HepG2 (cell line): Measurements from ENCODE around the gene MAJIN. TPM values are rescaled to one million over a fixed set of nuclear protein-coding genes. Genes with fewer than 3 reads are reported as not detected.

Experiments
- ATF7 ChIP-seq, 2 experiments: fragments of 450-650 bp in 1 of 2; sonication (generic) in 1 of 2; formaldehyde crosslinking in 1 of 2; IDR thresholded peaks; 2 replicates each; pipeline versions ENCODE4 v1.4.0 to v1.6.1; 2016 to 2020; ENCODE audit warnings: antibody characterized with exemption in 1 of 2, mild to moderate bottlenecking in 1 of 2, missing genetic modification reagents in 1 of 2
- CAMTA2 ChIP-seq: sonication (generic); formaldehyde crosslinking; IDR thresholded peaks from 2 replicates; pipeline ENCODE4 v1.4.0; 2020; ENCODE audit warnings: mild to moderate bottlenecking, missing genetic modification reagents, borderline replicate concordance
- CBX5 ChIP-seq: sonication (generic); formaldehyde crosslinking; IDR thresholded peaks from 2 replicates; pipeline ENCODE4 v1.4.0; 2020; ENCODE audit warnings: missing genetic modification reagents, borderline replicate concordance
- CEBPG ChIP-seq: IDR thresholded peaks from 2 replicates; pipeline ENCODE4 v1.6.1; 2016
- DPF2 ChIP-seq: sonication (generic); formaldehyde crosslinking; IDR thresholded peaks from 2 replicates; pipeline ENCODE4 v1.4.0; 2020; ENCODE audit warnings: mild to moderate bottlenecking, low read depth, missing genetic modification reagents, borderline replicate concordance
- GABPA ChIP-seq, 2 experiments: IDR thresholded peaks; 2 replicates each; pipeline ENCODE4 v1.6.1; 2011 to 2016; ENCODE audit warnings: low read depth in 2 of 2, low read length in 1 of 2, missing biosample characterization in 1 of 2, missing genetic modification characterization in 1 of 2
- GATA4 ChIP-seq: sonication (generic); IDR thresholded peaks from 2 replicates; pipeline ENCODE4 v1.6.1; 2016; ENCODE audit warnings: antibody characterized with exemption, low read depth, borderline replicate concordance
- GMEB1 ChIP-seq: sonication (generic); formaldehyde crosslinking; IDR thresholded peaks from 2 replicates; pipeline ENCODE4 v1.5.1; 2020; ENCODE audit warnings: missing genetic modification reagents, mild to moderate bottlenecking, borderline replicate concordance
- JUNB ChIP-seq: sonication (generic); formaldehyde crosslinking; IDR thresholded peaks from 2 replicates; pipeline ENCODE4 v1.8.0; 2022; ENCODE audit warnings: missing genetic modification reagents, mild to moderate bottlenecking, borderline replicate concordance
- PITX1 ChIP-seq: sonication (generic); formaldehyde crosslinking; IDR thresholded peaks from 2 replicates; pipeline ENCODE4 v1.5.1; 2020; ENCODE audit warnings: mild to moderate bottlenecking, missing genetic modification reagents
- PTBP1 ChIP-seq: fragments of 200-400 bp; formaldehyde crosslinking; IDR thresholded peaks from 2 replicates; pipeline ENCODE4 v1.6.1; 2018; ENCODE audit warnings: low read length, low read depth; ENCODE audit not compliant: poor library complexity, severe bottlenecking
- ZIK1 ChIP-seq: sonication (generic); formaldehyde crosslinking; IDR thresholded peaks from 2 replicates; pipeline ENCODE4 v1.5.0; 2020; ENCODE audit warnings: mild to moderate bottlenecking, low read depth, missing genetic modification reagents, borderline replicate concordance
- ZNF232 ChIP-seq: sonication (generic); formaldehyde crosslinking; IDR thresholded peaks from 2 replicates; pipeline ENCODE4 v1.4.0; 2020; ENCODE audit warnings: missing genetic modification reagents, borderline replicate concordance
- ZNF263 ChIP-seq: sonication (generic); formaldehyde crosslinking; IDR thresholded peaks from 2 replicates; pipeline ENCODE4 v1.4.0; 2020; ENCODE audit warnings: missing genetic modification reagents
- ZNF652 ChIP-seq: IDR thresholded peaks from 2 replicates; pipeline ENCODE4 v1.6.1; 2016; ENCODE audit warnings: low read depth, borderline replicate concordance
- ZNF709 ChIP-seq: sonication (generic); formaldehyde crosslinking; IDR thresholded peaks from 2 replicates; pipeline ENCODE4 v1.5.0; 2020; ENCODE audit warnings: mild to moderate bottlenecking, missing genetic modification reagents
- polyA plus RNA-seq, 8 experiments: library from polyadenylated mRNA; depleted of rRNA in 3 of 8; stranded (reverse) in 7 of 8; unstranded in 1 of 8; fragments of >200 nt; fragmentation: Illumina TruSeq in 4 of 8; extraction: Trizol in 4 of 8; gene quantifications; 2 replicates each; pipeline versions ENCODE4 v1.2.1 to v1.2.3, GENCODE V29; 2011 to 2016; ENCODE audit warnings: low read depth in 4 of 8, missing spikeins in 1 of 8, mixed read lengths in 1 of 8; ENCODE audit not compliant: insufficient read depth in 1 of 8
- total RNA-seq, 5 experiments: library from RNA; depleted of rRNA; stranded (reverse); fragments of >200 nt; fragmentation: Illumina TruSeq; extraction: Trizol; gene quantifications; 2 replicates each; pipeline ENCODE4 v1.2.3, GENCODE V29; 2016; ENCODE audit warnings: low read depth in 1 of 5
- TF ChIP-seq, protein P1 (sequence below): sonication (generic); formaldehyde crosslinking; IDR thresholded peaks from 2 replicates; pipeline ENCODE4 v1.5.1; 2020; ENCODE audit warnings: mild to moderate bottlenecking, missing genetic modification reagents, borderline replicate concordance
- TF ChIP-seq, protein P2 (sequence below), 2 experiments: sonication (generic) in 1 of 2; formaldehyde crosslinking in 1 of 2; IDR thresholded peaks; 2 replicates each; pipeline versions ENCODE4 v1.4.0 to v1.6.1; 2018 to 2020; ENCODE audit warnings: missing genetic modification reagents in 2 of 2, borderline replicate concordance in 1 of 2, low read depth in 1 of 2, mild to moderate bottlenecking in 1 of 2, missing biosample characterization in 1 of 2

MAJIN gene
- total and polyA plus RNA-seq, 2 of the 13 experiments (the other 11 are each of a cell fraction or from before 2014, with no cell fraction given): not detected

DNA sequence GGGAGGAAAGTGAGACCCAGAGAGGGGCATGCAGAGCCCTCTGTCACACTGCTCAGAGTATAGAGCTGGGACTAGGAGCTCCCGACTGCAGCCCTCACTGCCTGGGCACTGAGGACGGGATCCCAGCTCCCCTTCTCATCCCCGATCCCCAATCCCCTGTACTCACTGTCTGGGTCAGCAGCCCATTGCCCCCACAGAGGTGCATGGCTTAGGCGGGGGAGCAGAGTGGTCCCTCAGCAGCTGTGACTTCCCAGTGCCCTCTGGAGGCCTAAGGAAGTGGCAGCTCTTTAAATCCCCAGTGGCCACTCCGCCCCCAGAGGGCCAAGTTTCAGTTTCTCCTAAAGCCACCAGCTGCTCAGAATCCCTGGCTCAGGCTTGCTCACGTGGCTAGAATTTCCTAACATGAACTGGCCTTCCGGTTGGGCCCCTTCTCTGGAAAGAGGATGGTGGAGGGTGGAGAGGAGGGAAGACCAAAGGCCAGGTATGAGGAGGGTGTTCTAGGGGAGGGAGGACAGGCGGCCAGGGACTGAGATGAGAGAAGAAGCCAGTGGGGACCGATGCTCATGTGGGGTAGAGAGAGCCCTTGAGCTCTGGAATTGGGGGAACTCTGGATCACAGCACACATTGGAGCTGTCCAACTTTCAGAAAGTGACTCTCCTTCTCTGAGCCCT, 24.9 kb upstream of the MAJIN start, which contains the start of gene BATF2 (continued):
- TF ChIP-seq, protein P1, sequence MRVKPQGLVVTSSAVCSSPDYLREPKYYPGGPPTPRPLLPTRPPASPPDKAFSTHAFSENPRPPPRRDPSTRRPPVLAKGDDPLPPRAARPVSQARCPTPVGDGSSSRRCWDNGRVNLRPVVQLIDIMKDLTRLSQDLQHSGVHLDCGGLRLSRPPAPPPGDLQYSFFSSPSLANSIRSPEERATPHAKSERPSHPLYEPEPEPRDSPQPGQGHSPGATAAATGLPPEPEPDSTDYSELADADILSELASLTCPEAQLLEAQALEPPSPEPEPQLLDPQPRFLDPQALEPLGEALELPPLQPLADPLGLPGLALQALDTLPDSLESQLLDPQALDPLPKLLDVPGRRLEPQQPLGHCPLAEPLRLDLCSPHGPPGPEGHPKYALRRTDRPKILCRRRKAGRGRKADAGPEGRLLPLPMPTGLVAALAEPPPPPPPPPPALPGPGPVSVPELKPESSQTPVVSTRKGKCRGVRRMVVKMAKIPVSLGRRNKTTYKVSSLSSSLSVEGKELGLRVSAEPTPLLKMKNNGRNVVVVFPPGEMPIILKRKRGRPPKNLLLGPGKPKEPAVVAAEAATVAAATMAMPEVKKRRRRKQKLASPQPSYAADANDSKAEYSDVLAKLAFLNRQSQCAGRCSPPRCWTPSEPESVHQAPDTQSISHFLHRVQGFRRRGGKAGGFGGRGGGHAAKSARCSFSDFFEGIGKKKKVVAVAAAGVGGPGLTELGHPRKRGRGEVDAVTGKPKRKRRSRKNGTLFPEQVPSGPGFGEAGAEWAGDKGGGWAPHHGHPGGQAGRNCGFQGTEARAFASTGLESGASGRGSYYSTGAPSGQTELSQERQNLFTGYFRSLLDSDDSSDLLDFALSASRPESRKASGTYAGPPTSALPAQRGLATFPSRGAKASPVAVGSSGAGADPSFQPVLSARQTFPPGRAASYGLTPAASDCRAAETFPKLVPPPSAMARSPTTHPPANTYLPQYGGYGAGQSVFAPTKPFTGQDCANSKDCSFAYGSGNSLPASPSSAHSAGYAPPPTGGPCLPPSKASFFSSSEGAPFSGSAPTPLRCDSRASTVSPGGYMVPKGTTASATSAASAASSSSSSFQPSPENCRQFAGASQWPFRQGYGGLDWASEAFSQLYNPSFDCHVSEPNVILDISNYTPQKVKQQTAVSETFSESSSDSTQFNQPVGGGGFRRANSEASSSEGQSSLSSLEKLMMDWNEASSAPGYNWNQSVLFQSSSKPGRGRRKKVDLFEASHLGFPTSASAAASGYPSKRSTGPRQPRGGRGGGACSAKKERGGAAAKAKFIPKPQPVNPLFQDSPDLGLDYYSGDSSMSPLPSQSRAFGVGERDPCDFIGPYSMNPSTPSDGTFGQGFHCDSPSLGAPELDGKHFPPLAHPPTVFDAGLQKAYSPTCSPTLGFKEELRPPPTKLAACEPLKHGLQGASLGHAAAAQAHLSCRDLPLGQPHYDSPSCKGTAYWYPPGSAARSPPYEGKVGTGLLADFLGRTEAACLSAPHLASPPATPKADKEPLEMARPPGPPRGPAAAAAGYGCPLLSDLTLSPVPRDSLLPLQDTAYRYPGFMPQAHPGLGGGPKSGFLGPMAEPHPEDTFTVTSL (CRISPR knock-in tag): no peak
- TF ChIP-seq ZIK1 (CRISPR knock-in tag) (no peak; the same call in 1 of the 2 replicates), ZNF263 (CRISPR knock-in tag) (peak; percentile 99), ZNF652 (peak; percentile 42; the same call in 1 of the 2 replicates), ZNF232 (CRISPR knock-in tag) (no peak), CEBPG (CRISPR knock-in tag) (peak; percentile 81), JUNB (CRISPR knock-in tag) (no peak), ATF7 (IDR thresholded peaks at IDR 0.05) (no peak), ATF7 (CRISPR knock-in tag; IDR thresholded peaks at IDR 0.05) (0 out of 2 replicates have a peak, but pooled peaks have one; percentile 15), ZNF709 (CRISPR knock-in tag) (0 out of 2 replicates have a peak, but pooled peaks have one; percentile 63), PTBP1 (no peak), CBX5 (peak; percentile 65; the same call in 1 of the 2 replicates), GABPA (IDR thresholded peaks at IDR 0.05; ENCODE audit: low read depth, low read length) (no peak), GABPA (CRISPR knock-in tag; IDR thresholded peaks at IDR 0.05; ENCODE audit: low read depth) (peak; percentile 83), GATA4 (no peak), CAMTA2 (0 out of 2 replicates have a peak, but pooled peaks have one; percentile 18), PITX1 (CRISPR knock-in tag) (peak; percentile 91), DPF2 (CRISPR knock-in tag) (peak; percentile 44; the same call in 1 of the 2 replicates), GMEB1 (CRISPR knock-in tag) (0 out of 2 replicates have a peak, but pooled peaks have one; percentile 30)
- TF ChIP-seq, protein P2, sequence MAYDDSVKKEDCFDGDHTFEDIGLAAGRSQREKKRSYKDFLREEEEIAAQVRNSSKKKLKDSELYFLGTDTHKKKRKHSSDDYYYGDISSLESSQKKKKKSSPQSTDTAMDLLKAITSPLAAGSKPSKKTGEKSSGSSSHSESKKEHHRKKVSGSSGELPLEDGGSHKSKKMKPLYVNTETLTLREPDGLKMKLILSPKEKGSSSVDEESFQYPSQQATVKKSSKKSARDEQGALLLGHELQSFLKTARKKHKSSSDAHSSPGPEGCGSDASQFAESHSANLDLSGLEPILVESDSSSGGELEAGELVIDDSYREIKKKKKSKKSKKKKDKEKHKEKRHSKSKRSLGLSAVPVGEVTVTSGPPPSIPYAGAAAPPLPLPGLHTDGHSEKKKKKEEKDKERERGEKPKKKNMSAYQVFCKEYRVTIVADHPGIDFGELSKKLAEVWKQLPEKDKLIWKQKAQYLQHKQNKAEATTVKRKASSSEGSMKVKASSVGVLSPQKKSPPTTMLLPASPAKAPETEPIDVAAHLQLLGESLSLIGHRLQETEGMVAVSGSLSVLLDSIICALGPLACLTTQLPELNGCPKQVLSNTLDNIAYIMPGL (CRISPR knock-in tag; IDR thresholded peaks at IDR 0.05; ENCODE audit: borderline replicate concordance in 1 of 2, low read depth in 1 of 2): peak; percentile 86 to 92
